ENCODE results near the gene BRD7.

BRD7 gene

GRCh38 chr16:50288920-50289319 is 79.9 kb downstream of the BRD7 start:
- DNase-seq (ENCODE audit: low spot score) = no peak

GRCh38 chr16:50288026-50288425 is 80.8 kb downstream of the BRD7 start:
- DNase-seq (ENCODE audit: low spot score) = no peak

- no peak for DNase-seq (ENCODE audit: low spot score)
Observed at GRCh38 chr16:50286681-50287080, 82.1 kb downstream of the BRD7 start.

- DNase-seq (ENCODE audit: low spot score) = peak; percentile 18
Observed at GRCh38 chr16:50285406-50286003, 83.3 kb downstream of the BRD7 start.

GRCh38 chr16:50284131-50284911 is 84.5 kb downstream of the BRD7 start:
- no peak for DNase-seq (ENCODE audit: low spot score)

- DNase-seq (ENCODE audit: low spot score) = no peak
Observed at GRCh38 chr16:50282955-50283631, 85.7 kb downstream of the BRD7 start.

- peak; percentile 29 for DNase-seq (ENCODE audit: low spot score)
Observed at GRCh38 chr16:50282010-50282538, 86.7 kb downstream of the BRD7 start.

GRCh38 chr16:50281391-50282009 is 87.3 kb downstream of the BRD7 start:
- no peak for DNase-seq (ENCODE audit: low spot score)

GRCh38 chr16:50280932-50281331 is 87.9 kb downstream of the BRD7 start:
- DNase-seq (ENCODE audit: low spot score) = no peak

GRCh38 chr16:50279504-50279865 is 89.3 kb downstream of the BRD7 start:
- no peak for DNase-seq (ENCODE audit: low spot score)

- DNase-seq (ENCODE audit: low spot score) = no peak
Observed at GRCh38 chr16:50278251-50278650, 90.5 kb downstream of the BRD7 start.

- no peak for DNase-seq (ENCODE audit: low spot score)
Observed at GRCh38 chr16:50276801-50277555, 91.8 kb downstream of the BRD7 start.

GRCh38 chr16:50276326-50276640 is 92.5 kb downstream of the BRD7 start:
- no peak for DNase-seq (ENCODE audit: low spot score)

- DNase-seq (ENCODE audit: low spot score) = no peak
Observed at GRCh38 chr16:50275428-50276325, 93.1 kb downstream of the BRD7 start.

GRCh38 chr16:50275098-50275415 is 93.7 kb downstream of the BRD7 start:
- no peak for DNase-seq (ENCODE audit: low spot score)

GRCh38 chr16:50274326-50275097 is 94.3 kb downstream of the BRD7 start:
- no peak for DNase-seq (ENCODE audit: low spot score)

GRCh38 chr16:50273888-50274325 is 94.9 kb downstream of the BRD7 start:
- no peak for DNase-seq (ENCODE audit: low spot score)

- no peak for DNase-seq (ENCODE audit: low spot score)
Observed at GRCh38 chr16:50273382-50273690, 95.5 kb downstream of the BRD7 start.

- no peak for DNase-seq (ENCODE audit: low spot score)
Observed at GRCh38 chr16:50272687-50273381, 96.0 kb downstream of the BRD7 start.

GRCh38 chr16:50272111-50272571 is 96.6 kb downstream of the BRD7 start:
- DNase-seq (ENCODE audit: low spot score) = no peak
